Activated naive CD4-positive, alpha-beta T cell treated with anti-CD3 and anti-CD28 coated beads, Interleukin-2, amount 50 U/mL, for 24 hours (primary cell): ENCODE measurements around the gene LMAN1.

Experiments
- H3K27ac Mint-ChIP-seq: one replicate; pipeline ENCODE4 v1.8.0; 2021; ENCODE audit warnings: mild to moderate bottlenecking, mixed read lengths
- H3K27me3 Mint-ChIP-seq: one replicate; pipeline ENCODE4 v1.8.0; 2021; ENCODE audit warnings: mixed read lengths
- H3K36me3 Mint-ChIP-seq: one replicate; pipeline ENCODE4 v1.8.0; 2021; ENCODE audit warnings: mixed read lengths
- H3K4me1 Mint-ChIP-seq: one replicate; pipeline ENCODE4 v1.8.0; 2021; ENCODE audit warnings: mixed read lengths
- H3K4me3 Mint-ChIP-seq: one replicate; pipeline ENCODE4 v1.8.0; 2021; ENCODE audit warnings: mild to moderate bottlenecking, mixed read lengths
- H3K9me3 Mint-ChIP-seq: one replicate; pipeline ENCODE4 v1.8.0; 2021; ENCODE audit warnings: mixed read lengths

Gene LMAN1

GRCh38 chr18:59340312-59340711 is 18.8 kb downstream of the LMAN1 start:
- Mint-ChIP-seq H3K36me3 (peaks cover 76% of the 10 kb centered on the region), H3K4me1 (peaks cover 50% of the 10 kb centered on the region), H3K9me3 (peaks cover 29% of the 10 kb centered on the region), H3K27me3 (no peaks in the 10 kb centered on the region), H3K27ac (no peak overlapping the region), H3K4me3 (no peak overlapping the region)

GRCh38 chr18:59332986-59333385 is 26.1 kb downstream of the LMAN1 start:
- Mint-ChIP-seq H3K27me3 (no peaks in the 10 kb centered on the region), H3K4me1 (no peaks in the 10 kb centered on the region), H3K4me3 (no peak overlapping the region), H3K27ac (no peak overlapping the region), H3K36me3 (peaks cover 30% of the 10 kb centered on the region), H3K9me3 (no peaks in the 10 kb centered on the region)

GRCh38 chr18:59328683-59329082 is 30.4 kb downstream of the LMAN1 start:
- Mint-ChIP-seq H3K4me1 (no peaks in the 10 kb centered on the region), H3K27ac (no peak overlapping the region), H3K4me3 (no peak overlapping the region), H3K36me3 (peaks cover 24% of the 10 kb centered on the region), H3K27me3 (no peaks in the 10 kb centered on the region), H3K9me3 (peaks cover 3% of the 10 kb centered on the region)

DNA sequence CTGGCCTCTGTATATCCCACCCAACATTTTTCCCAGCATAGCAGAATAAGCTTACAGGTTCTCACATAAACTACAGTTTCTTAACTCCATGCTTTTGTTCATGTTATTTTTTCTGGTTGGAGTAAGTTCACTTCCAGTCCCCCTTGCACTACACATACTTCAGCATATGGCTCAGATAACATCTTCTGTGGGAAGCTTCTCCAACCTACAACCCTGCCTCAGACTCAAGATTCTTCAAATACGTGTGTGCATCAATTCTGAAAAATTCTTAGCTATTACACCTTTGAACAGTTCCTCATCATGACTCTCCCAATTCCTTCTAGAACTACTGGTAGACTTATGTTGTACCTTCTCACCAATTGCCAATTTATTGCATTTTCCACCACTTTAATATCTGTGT is 33.1 kb downstream of the LMAN1 start:
- Mint-ChIP-seq H3K36me3 (peaks cover 16% of the 10 kb centered on the region), H3K4me3 (no peak overlapping the region), H3K4me1 (no peaks in the 10 kb centered on the region), H3K27ac (no peak overlapping the region), H3K9me3 (peaks cover 3% of the 10 kb centered on the region), H3K27me3 (no peaks in the 10 kb centered on the region)

- Mint-ChIP-seq H3K9me3 (peaks cover 3% of the 10 kb centered on the region), H3K27ac (no peak overlapping the region), H3K27me3 (peaks cover 2% of the 10 kb centered on the region), H3K4me3 (no peak overlapping the region), H3K4me1 (no peaks in the 10 kb centered on the region), H3K36me3 (peaks cover 16% of the 10 kb centered on the region)
Measured at GRCh38 chr18:59324623-59324971, 34.5 kb downstream of the LMAN1 start.

GRCh38 chr18:59323931-59324622 is 35.0 kb downstream of the LMAN1 start:
- Mint-ChIP-seq H3K9me3 (peaks cover 3% of the 10 kb centered on the region), H3K36me3 (peaks cover 16% of the 10 kb centered on the region), H3K27ac (no peak overlapping the region), H3K27me3 (peaks cover 3% of the 10 kb centered on the region), H3K4me1 (no peaks in the 10 kb centered on the region), H3K4me3 (no peak overlapping the region)

GRCh38 chr18:59318460-59319050 is 40.5 kb downstream of the LMAN1 start, which contains the start of gene CPLX4:
CPLX4 (minus strand) TSS chr18:59318649; CDS start chr18:59318462, 187 bp downstream.
- Mint-ChIP-seq H3K4me1 (no peaks in the 10 kb centered on the region), H3K4me3 (no peak within 1 kb of the TSS), H3K27me3 (peaks cover 4% of the 10 kb centered on the region), H3K36me3 (no peaks in the 10 kb centered on the region), H3K27ac (no peak within 1 kb of the TSS), H3K9me3 (no peaks in the 10 kb centered on the region)

GRCh38 chr18:59311631-59312030 is 47.4 kb downstream of the LMAN1 start:
- H3K27me3 Mint-ChIP-seq, result peaks cover 22% of the 10 kb centered on the region

DNA sequence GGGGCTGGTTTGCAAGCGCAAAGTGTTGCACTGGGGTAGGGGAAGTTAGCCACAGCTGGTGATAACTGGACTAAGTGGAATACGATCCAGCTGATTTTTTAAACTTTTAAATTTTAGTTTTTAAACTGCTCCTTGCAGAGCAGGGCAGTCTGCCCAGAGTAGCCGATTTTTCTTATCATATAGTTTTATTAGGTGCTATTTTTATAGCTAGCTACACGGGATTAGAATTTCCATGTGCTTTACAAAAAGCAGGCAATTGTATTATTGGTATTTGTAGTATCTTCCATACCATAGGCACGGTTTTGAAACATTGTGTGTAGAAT is 50.2 kb downstream of the LMAN1 start:
- Mint-ChIP-seq H3K36me3 (no peaks in the 10 kb centered on the region), H3K9me3 (no peaks in the 10 kb centered on the region), H3K27me3 (peaks cover 34% of the 10 kb centered on the region), H3K27ac (no peak overlapping the region), H3K4me1 (no peaks in the 10 kb centered on the region), H3K4me3 (peak overlapping the region; percentile 52)

More at GRCh38 chr18:59311631-59312030, 47.4 kb downstream of the LMAN1 start:
- H3K4me3 Mint-ChIP-seq, result no peak overlapping the region
- H3K36me3 Mint-ChIP-seq, result no peaks in the 10 kb centered on the region
- no peaks in the 10 kb centered on the region for H3K9me3 Mint-ChIP-seq
- no peak overlapping the region for H3K27ac Mint-ChIP-seq
- H3K4me1 Mint-ChIP-seq, result no peaks in the 10 kb centered on the region

DNA sequence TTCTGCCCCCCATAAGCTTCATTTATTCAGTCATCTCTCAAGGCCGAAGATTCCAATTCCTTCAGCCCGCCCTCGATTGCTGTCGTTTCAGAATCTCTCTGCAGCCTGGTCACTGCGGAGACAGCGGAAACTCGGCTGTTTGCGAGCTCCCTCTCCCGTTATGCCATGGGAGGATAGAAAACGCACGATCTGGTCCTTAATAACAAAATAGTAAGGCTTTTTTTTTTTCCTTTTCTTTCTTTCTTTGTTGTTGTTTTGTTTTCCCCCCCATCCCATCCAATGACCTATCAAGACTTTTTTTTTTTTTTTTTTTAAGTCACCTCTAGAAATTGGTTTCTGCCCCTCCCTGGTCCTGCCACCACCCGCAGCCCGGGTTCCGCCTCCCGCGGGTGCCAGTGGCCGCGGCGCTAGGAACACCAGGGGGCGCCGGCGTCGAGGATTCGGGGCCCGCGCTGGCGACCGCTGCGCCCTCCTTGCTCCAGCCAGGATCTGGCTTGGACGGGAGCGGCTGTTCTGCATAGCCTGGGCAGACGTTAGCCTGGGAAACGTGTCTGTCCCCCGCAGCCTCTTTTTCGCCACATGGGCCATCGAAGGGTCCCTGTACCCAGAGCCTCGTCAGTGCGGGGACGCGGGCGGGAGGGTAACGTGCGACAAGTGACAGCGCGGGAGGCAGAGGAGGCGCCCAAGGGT is 50.7 kb downstream of the LMAN1 start:
- Mint-ChIP-seq H3K9me3 (no peaks in the 10 kb centered on the region), H3K36me3 (no peaks in the 10 kb centered on the region), H3K4me1 (no peaks in the 10 kb centered on the region), H3K27ac (no peak overlapping the region), H3K27me3 (peaks cover 35% of the 10 kb centered on the region), H3K4me3 (peak overlapping the region; percentile 52)

- Mint-ChIP-seq H3K27me3 (peaks cover 35% of the 10 kb centered on the region), H3K4me1 (no peaks in the 10 kb centered on the region), H3K4me3 (no peak overlapping the region), H3K27ac (no peak overlapping the region), H3K36me3 (no peaks in the 10 kb centered on the region), H3K9me3 (no peaks in the 10 kb centered on the region)
Measured at GRCh38 chr18:59306640-59307039, 52.4 kb downstream of the LMAN1 start.

- Mint-ChIP-seq H3K4me3 (no peak overlapping the region), H3K9me3 (no peaks in the 10 kb centered on the region), H3K27me3 (peaks cover 29% of the 10 kb centered on the region), H3K4me1 (no peaks in the 10 kb centered on the region), H3K36me3 (no peaks in the 10 kb centered on the region), H3K27ac (no peak overlapping the region)
Measured at GRCh38 chr18:59305295-59305694, 53.8 kb downstream of the LMAN1 start.

DNA sequence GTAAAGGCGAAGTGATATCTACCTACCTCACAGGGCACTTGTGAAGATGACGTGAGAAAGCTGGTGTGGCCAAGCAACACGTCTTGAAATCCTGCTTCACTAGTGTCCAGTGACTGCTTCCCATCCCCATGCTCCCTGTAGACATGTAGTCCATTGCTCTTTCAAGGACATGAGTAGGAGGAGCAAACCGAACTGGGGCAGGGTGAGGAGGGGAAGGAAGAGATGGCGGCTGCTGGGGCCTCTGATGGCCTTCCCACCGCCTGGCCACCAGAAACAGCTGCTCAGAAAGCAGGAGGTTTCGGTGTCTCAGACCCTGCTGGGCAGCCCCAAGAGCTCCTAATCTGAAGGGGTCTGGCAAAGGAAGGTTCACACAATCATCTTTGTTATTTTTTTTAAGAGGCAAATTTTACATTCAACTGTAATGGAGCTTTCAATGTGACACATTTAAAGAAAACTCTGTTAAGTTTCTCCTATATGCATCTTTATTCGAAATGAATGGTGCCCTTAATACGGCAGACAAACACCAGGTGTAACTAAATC is 55.3 kb downstream of the LMAN1 start:
- no peaks in the 10 kb centered on the region for H3K9me3 Mint-ChIP-seq

DNA sequence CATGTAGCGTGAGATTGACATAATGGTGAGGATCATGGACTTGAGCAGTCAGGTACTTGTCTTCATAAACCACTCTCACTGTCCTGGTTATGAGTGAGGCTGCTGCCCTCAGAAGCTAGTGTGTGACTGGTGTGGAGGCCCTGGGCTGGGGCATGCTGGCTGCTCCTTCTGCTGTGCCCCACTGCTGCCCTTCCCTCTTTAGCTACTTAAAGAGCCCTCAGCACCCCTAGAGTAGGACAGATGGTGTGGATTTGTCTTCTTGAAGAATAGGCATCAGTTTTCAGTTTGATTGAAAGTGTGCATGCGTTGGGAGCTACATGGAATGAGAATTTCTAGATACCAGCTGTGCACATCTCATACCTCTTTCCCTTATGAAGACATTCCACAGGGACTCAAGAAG is 56.1 kb downstream of the LMAN1 start:
- Mint-ChIP-seq H3K36me3 (no peaks in the 10 kb centered on the region), H3K27me3 (peaks cover 18% of the 10 kb centered on the region), H3K27ac (no peak overlapping the region), H3K4me3 (no peak overlapping the region), H3K9me3 (no peaks in the 10 kb centered on the region), H3K4me1 (no peaks in the 10 kb centered on the region)

More for the DNA sequence above, 55.3 kb downstream of the LMAN1 start:
- Mint-ChIP-seq H3K4me3 (no peak overlapping the region), H3K4me1 (no peaks in the 10 kb centered on the region), H3K27ac (no peak overlapping the region), H3K36me3 (no peaks in the 10 kb centered on the region), H3K27me3 (peaks cover 18% of the 10 kb centered on the region)

DNA sequence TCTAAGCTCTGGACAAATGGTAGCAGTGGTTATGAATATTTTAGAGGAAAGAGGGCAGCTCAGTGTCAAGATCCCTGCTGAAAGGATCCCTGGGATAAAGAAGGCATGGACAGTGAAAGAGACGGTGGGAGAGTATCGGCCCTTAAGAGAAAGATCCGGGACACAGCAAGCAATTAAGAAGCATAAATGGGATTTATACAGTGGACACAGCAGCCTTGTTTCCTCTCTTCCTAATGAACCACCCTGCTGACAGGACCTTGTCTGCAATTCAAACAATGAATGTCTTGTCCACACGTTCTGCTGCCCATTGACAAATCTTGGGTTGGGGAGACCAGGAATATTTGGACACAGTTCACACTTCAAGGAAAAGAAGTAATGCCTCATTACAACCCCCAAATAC is 57.1 kb downstream of the LMAN1 start:
- no peaks in the 10 kb centered on the region for H3K4me1 Mint-ChIP-seq
- H3K27ac Mint-ChIP-seq, result no peak overlapping the region
- peaks cover 15% of the 10 kb centered on the region for H3K27me3 Mint-ChIP-seq
- H3K36me3 Mint-ChIP-seq, result no peaks in the 10 kb centered on the region
- no peaks in the 10 kb centered on the region for H3K9me3 Mint-ChIP-seq
- H3K4me3 Mint-ChIP-seq, result no peak overlapping the region

DNA sequence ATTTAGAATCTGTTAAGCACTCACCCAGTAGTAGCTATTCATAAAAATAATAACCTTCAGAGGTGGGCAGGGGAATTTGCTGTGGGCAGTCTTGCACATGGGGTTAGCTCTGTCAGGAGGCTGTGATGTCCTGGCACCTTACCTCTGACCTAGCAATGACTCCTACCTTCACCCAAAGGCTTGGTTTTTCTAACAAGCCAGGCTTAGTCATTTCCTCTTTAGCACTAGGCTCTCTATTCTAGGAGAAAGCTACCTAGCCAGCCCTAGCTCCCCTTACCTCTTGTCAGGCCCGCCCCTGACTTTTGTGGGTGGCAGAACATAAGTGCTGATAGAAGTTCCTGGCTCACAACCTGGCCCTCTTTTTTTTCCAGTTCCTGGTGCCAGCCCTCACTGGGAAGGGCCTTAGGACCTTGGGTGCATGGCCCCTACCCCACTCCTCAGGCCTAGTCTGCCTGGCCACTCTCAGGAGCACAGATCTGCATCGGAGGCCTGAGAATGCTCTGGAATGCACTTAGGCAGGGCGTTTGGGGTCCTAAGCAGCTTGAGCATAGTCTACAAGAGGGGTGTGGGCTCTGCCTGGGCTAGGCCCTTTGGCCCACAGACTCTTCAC is 58.3 kb downstream of the LMAN1 start:
- Mint-ChIP-seq H3K4me3 (no peak overlapping the region), H3K27ac (no peak overlapping the region), H3K4me1 (no peaks in the 10 kb centered on the region), H3K27me3 (peaks cover 12% of the 10 kb centered on the region), H3K9me3 (no peaks in the 10 kb centered on the region), H3K36me3 (no peaks in the 10 kb centered on the region)
